CD4-positive, alpha-beta T cell treated with Interleukin-21 for 1 hour (primary cell): ENCODE results near the gene EIF3D.

Source experiments
- DNase-seq: peaks from one replicate; pipeline ENCODE4 v3.0.0-alpha.2; 2020

Gene EIF3D

GRCh38 chr22:36505998-36506635 is 22.8 kb downstream of the EIF3D start:
- no peak for DNase-seq

GRCh38 chr22:36497910-36498665 is 30.9 kb downstream of the EIF3D start:
- no peak for DNase-seq

- DNase-seq = peak; percentile 24
Measured at GRCh38 chr22:36493690-36494110, 35.3 kb downstream of the EIF3D start.

GRCh38 chr22:36492109-36492508 is 36.9 kb downstream of the EIF3D start:
- no peak for DNase-seq

GRCh38 chr22:36491155-36491554 is 37.8 kb downstream of the EIF3D start:
- DNase-seq = no peak

GRCh38 chr22:36486619-36487384 is 42.2 kb downstream of the EIF3D start:
- peak; percentile 74 for DNase-seq

GRCh38 chr22:36481393-36482168 is 47.4 kb downstream of the EIF3D start, which contains the start of gene TXN2:
Gene TXN2 (minus strand): TSS chr22:36481640. CDS start chr22:36480837, 803 bp downstream.
- DNase-seq = peak; percentile 97

GRCh38 chr22:36480941-36481392 is 48.0 kb downstream of the EIF3D start:
- DNase-seq = no peak

GRCh38 chr22:36478966-36479365 is 50.0 kb downstream of the EIF3D start:
- no peak for DNase-seq

- no peak for DNase-seq
Measured at GRCh38 chr22:36475341-36475740, 53.6 kb downstream of the EIF3D start.

- no peak for DNase-seq
Measured at GRCh38 chr22:36472689-36473088, 56.3 kb downstream of the EIF3D start.

GRCh38 chr22:36471341-36471821 is 57.6 kb downstream of the EIF3D start:
- no peak for DNase-seq

- DNase-seq = no peak
Measured at GRCh38 chr22:36470994-36471331, 58.0 kb downstream of the EIF3D start.

GRCh38 chr22:36470162-36470993 is 58.6 kb downstream of the EIF3D start:
- DNase-seq = peak; percentile 90

GRCh38 chr22:36469094-36469710 is 59.8 kb downstream of the EIF3D start:
- no peak for DNase-seq

GRCh38 chr22:36467946-36468345 is 61.0 kb downstream of the EIF3D start:
- no peak for DNase-seq

GRCh38 chr22:36467042-36467810 is 61.7 kb downstream of the EIF3D start:
- no peak for DNase-seq

- DNase-seq = no peak
Measured at GRCh38 chr22:36466258-36466657, 62.7 kb downstream of the EIF3D start.

- DNase-seq = no peak
Measured at GRCh38 chr22:36465232-36466021, 63.5 kb downstream of the EIF3D start.
